ENCODE data around the gene TECR.
"Not testable (repeated sequence)": the region's sequence is repeated elsewhere in the genome, so short reads cannot be mapped to it uniquely, and the experiment has no call there.

TECR gene

GRCh38 chr19:14526423-14526822, 3.0 kb upstream of the TECR start:
- Histone ChIP-seq H3K27ac (ENCODE audit: low read length) (no peak overlapping the region), H3K9me3 (ENCODE audit: insufficient read depth, low read depth, low read length) (no peaks in the 10 kb centered on the region), H3K4me1 (ENCODE audit: insufficient read depth, low read length) (no peaks in the 10 kb centered on the region), H3K9ac (ENCODE audit: low read depth, low read length) (no peak overlapping the region), H3K36me3 (ENCODE audit: insufficient read depth, low read depth, low read length) (no peaks in the 10 kb centered on the region), H3K4me3 (ENCODE audit: low read length) (no peak overlapping the region), H3K27me3 (ENCODE audit: insufficient read depth, low read length) (no peaks in the 10 kb centered on the region)

- Histone ChIP-seq H3K27me3 (ENCODE audit: insufficient read depth, low read length) (no peaks in the 10 kb centered on the region), H3K9me3 (ENCODE audit: insufficient read depth, low read depth, low read length) (no peaks in the 10 kb centered on the region), H3K9ac (ENCODE audit: low read depth, low read length) (no peak overlapping the region), H3K36me3 (ENCODE audit: insufficient read depth, low read depth, low read length) (no peaks in the 10 kb centered on the region), H3K4me3 (ENCODE audit: low read length) (peak overlapping the region; percentile 72), H3K27ac (ENCODE audit: low read length) (no peak overlapping the region), H3K4me1 (ENCODE audit: insufficient read depth, low read length) (no peaks in the 10 kb centered on the region)
Observed at GRCh38 chr19:14528419-14529253, 758 bp upstream of the TECR start.

GRCh38 chr19:14530005-14530348, 583 bp downstream of the TECR start:
- Histone ChIP-seq H3K4me1 (ENCODE audit: insufficient read depth, low read length) (no peaks in the 10 kb centered on the region), H3K9ac (ENCODE audit: low read depth, low read length) (peak overlapping the region; percentile 92), H3K27me3 (ENCODE audit: insufficient read depth, low read length) (no peaks in the 10 kb centered on the region), H3K4me3 (ENCODE audit: low read length) (peak overlapping the region; percentile 98), H3K9me3 (ENCODE audit: insufficient read depth, low read depth, low read length) (no peaks in the 10 kb centered on the region), H3K36me3 (ENCODE audit: insufficient read depth, low read depth, low read length) (no peaks in the 10 kb centered on the region), H3K27ac (ENCODE audit: low read length) (peak overlapping the region; percentile 85)

DNA sequence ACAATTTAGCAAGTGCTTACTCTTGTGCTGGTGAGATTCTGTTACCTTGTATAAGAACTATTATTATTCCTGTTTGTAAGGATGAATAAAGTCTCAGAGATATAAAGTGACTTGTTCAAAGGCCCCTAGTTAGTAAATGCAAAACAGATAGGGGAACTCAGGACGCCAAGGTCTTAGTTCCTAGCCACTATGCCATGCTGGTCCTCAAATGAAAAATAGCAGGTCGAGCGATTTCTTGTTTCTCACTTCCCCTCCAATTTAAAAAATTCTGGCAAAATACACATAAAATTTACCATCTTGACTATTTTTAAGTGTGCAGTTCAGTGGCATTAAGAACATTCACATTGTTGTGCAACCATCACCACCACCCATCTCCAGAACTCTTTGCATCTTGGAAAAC, 1.1 kb downstream of the TECR start:
- peak overlapping the region; percentile 92; the same call in 1 of the 2 replicates for H3K9ac ChIP-seq (ENCODE audit: low read depth, low read length)
- no peaks in the 10 kb centered on the region for H3K36me3 ChIP-seq (ENCODE audit: insufficient read depth, low read depth, low read length)
- H3K4me1 ChIP-seq (ENCODE audit: insufficient read depth, low read length) = no peaks in the 10 kb centered on the region
- no peaks in the 10 kb centered on the region for H3K27me3 ChIP-seq (ENCODE audit: insufficient read depth, low read length)
- H3K27ac ChIP-seq (ENCODE audit: low read length) = no peak overlapping the region
- peak overlapping the region; percentile 98 for H3K4me3 ChIP-seq (ENCODE audit: low read length)
- H3K9me3 ChIP-seq (ENCODE audit: insufficient read depth, low read depth, low read length) = no peaks in the 10 kb centered on the region

DNA sequence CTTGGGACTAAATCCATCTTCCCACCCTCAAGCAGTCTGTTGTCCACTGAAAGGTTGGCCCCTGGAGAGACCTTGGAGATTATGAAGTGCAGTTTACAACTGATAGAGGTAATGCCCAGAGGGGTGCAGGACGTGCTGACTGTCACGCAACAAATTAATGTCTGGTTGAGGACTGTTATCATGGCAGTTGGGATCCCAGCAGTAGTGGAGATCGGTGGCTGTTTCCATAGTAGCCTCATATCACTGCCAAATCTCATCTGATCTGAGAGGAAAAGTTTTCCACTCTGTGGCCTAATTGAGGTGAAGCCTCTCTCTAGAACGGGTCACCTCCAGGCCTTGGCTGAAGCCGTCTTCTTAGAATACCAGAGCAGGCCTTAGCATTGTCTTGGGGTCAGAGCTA, 4.1 kb downstream of the TECR start:
- Histone ChIP-seq H3K9ac (ENCODE audit: low read depth, low read length) (no peak overlapping the region), H3K4me1 (ENCODE audit: insufficient read depth, low read length) (no peaks in the 10 kb centered on the region; the same call in 1 of the 2 replicates), H3K27ac (ENCODE audit: low read length) (no peak overlapping the region), H3K4me3 (ENCODE audit: low read length) (no peak overlapping the region), H3K27me3 (ENCODE audit: insufficient read depth, low read length) (no peaks in the 10 kb centered on the region), H3K36me3 (ENCODE audit: insufficient read depth, low read depth, low read length) (no peaks in the 10 kb centered on the region), H3K9me3 (ENCODE audit: insufficient read depth, low read depth, low read length) (no peaks in the 10 kb centered on the region)

DNA sequence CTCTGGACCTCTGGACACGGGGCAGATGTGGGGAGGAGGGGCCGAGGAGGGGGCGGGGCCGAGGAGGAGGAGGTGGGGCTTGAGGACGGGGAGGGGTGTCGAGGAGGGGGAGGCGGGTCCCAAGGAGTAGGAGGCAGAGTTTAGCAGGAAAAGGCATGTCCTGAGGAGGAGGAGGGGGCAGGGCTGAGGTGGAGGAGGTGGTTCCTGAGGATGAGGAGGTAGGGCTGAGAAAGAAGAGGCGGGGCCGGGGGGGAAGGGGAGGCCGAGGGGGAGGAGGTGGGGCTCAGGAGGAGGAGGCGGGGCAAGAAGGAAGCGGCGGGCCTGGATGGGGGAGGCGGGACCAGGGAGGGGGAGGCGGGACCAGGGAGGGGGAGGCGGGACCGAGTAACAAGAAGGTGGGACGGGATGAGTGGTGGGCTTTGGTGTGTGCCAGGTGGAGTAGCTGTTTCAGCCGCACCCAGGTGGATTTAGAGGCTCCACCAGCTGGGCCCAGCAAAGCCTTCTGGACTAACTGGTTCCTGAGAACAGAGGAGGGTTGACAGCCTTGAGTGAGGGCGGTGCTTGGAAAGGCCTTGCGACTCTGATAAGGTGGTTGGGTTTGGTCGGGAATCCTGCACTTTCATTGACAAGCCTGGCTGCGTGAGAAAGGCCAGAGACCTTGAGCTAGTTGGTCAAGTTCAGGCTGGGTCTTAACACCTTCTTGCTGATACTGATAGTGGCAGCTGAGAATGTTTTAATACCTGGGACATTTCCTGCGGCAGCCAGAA, 7.7 kb downstream of the TECR start:
- no peaks in the 10 kb centered on the region for H3K27me3 ChIP-seq (ENCODE audit: insufficient read depth, low read length)
- peak overlapping the region; percentile 40 for H3K4me3 ChIP-seq (ENCODE audit: low read length)
- no peak overlapping the region for H3K27ac ChIP-seq (ENCODE audit: low read length)
- H3K36me3 ChIP-seq (ENCODE audit: insufficient read depth, low read depth, low read length) = no peaks in the 10 kb centered on the region
- no peak overlapping the region for H3K9ac ChIP-seq (ENCODE audit: low read depth, low read length)
- H3K9me3 ChIP-seq (ENCODE audit: insufficient read depth, low read depth, low read length) = no peaks in the 10 kb centered on the region
- H3K4me1 ChIP-seq (ENCODE audit: insufficient read depth, low read length) = no peaks in the 10 kb centered on the region; the same call in 1 of the 2 replicates

DNA sequence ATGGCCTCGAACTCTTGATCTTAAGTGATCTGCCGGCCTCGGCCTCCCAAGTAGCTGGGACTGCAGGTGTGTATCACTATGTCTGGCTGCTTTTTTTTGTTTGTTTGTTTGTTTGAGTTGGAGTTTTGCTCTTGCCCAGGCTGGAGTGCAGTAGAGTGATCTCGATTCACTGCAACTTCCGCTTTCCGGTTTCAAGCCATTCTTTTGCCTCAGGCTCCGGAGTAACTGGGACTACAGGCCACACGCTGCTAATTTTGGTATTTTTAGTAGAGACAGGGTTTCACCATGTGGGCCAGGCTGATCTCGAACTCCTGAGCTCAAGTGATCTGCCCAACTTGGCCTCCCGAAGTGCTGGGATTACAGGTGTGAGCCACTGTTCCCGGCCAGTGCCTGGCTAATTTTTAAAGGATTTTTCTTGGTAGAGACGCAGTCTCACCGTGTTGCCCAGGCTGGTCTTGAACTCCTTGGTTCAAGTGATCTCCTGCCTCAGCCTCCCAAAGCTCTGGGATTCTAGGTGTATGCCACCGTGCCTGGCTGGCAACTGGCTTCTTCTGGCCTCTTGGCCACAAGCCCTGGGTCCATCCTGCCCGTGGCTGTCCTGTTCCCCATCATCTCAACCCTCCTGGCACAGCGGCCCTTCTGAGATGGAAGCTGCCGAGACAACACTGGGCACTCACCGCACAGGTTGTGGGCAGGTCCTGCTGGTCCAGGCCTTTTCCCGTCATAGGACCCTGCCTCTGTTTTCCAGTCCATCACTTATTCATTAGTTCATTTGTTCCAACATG, 11.5 kb downstream of the TECR start:
- Histone ChIP-seq H3K36me3 (ENCODE audit: insufficient read depth, low read depth, low read length) (no peaks in the 10 kb centered on the region), H3K9me3 (ENCODE audit: insufficient read depth, low read depth, low read length) (no peaks in the 10 kb centered on the region), H3K27ac (ENCODE audit: low read length) (no peak overlapping the region), H3K4me1 (ENCODE audit: insufficient read depth, low read length) (no peaks in the 10 kb centered on the region; the same call in 1 of the 2 replicates), H3K4me3 (ENCODE audit: low read length) (no peak overlapping the region), H3K27me3 (ENCODE audit: insufficient read depth, low read length) (no peaks in the 10 kb centered on the region), H3K9ac (ENCODE audit: low read depth, low read length) (no peak overlapping the region)

DNA sequence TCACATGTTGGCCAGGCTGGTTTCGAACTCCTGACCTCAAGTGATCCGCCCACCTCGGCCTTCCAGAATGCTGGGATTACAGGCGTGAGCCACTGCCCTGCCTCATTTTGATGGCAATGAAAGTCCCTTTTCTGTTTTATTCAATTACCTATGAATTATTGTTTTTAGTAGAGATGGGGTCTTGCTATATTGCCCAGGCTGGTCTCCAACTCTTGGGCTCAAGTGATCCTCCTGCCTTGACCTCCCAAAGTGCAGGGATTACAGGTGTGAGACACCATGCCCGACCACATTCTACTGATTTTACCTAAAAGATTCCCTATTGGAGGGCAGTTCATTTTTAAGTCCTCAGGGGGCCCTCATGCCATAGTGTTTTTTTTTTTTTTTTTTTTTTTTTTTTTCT, 12.6 kb downstream of the TECR start:
- H3K36me3 ChIP-seq (ENCODE audit: insufficient read depth, low read depth, low read length); H3K27ac ChIP-seq (ENCODE audit: low read length); H3K4me1 ChIP-seq (ENCODE audit: insufficient read depth, low read length); H3K9me3 ChIP-seq (ENCODE audit: insufficient read depth, low read depth, low read length); H3K9ac ChIP-seq (ENCODE audit: low read depth, low read length); H3K4me3 ChIP-seq (ENCODE audit: low read length); H3K27me3 ChIP-seq (ENCODE audit: insufficient read depth, low read length): not testable (repeated sequence)

DNA sequence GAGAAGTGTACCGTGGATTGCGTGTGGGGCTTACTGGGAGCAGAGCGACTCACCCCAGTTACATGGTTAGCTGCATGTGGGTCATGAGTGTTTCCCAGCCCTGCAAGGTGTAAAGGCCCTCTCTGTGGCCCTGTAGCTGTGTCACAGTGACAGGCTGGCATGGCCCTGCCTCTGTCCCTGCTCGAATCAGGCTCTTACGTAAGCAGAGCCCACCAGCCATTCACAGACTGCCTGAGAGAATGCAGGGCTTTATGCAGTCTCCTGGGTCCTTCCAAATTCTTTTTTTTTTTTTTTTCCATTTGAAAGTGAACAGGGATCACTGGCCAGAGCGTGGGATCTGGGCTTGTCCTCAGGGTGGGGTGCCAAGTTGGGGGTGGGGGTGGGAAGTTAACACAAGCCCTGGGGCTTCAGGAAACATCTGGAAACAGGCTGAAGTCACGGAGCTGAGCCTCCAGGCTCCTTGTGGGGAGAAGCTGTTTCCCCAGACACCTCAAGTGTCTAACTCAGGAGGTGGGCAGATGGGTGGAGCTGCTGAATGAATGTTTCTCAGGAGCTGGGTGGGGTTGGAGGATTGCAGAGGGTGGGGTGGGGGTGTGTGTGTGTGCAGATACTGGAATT, 13.4 kb downstream of the TECR start:
- no peak overlapping the region; the same call in 1 of the 2 replicates for H3K9ac ChIP-seq (ENCODE audit: low read depth, low read length)
- no peak overlapping the region for H3K4me3 ChIP-seq (ENCODE audit: low read length)
- no peak overlapping the region for H3K27ac ChIP-seq (ENCODE audit: low read length)
- no peaks in the 10 kb centered on the region for H3K9me3 ChIP-seq (ENCODE audit: insufficient read depth, low read depth, low read length)
- H3K36me3 ChIP-seq (ENCODE audit: insufficient read depth, low read depth, low read length) = no peaks in the 10 kb centered on the region
- no peaks in the 10 kb centered on the region for H3K4me1 ChIP-seq (ENCODE audit: insufficient read depth, low read length)
- H3K27me3 ChIP-seq (ENCODE audit: insufficient read depth, low read length) = no peaks in the 10 kb centered on the region

GRCh38 chr19:14544047-14544446, 14.7 kb downstream of the TECR start:
- Histone ChIP-seq H3K4me3 (ENCODE audit: low read length) (no peak overlapping the region), H3K9ac (ENCODE audit: low read depth, low read length) (no peak overlapping the region), H3K9me3 (ENCODE audit: insufficient read depth, low read depth, low read length) (no peaks in the 10 kb centered on the region), H3K27me3 (ENCODE audit: insufficient read depth, low read length) (no peaks in the 10 kb centered on the region), H3K4me1 (ENCODE audit: insufficient read depth, low read length) (no peaks in the 10 kb centered on the region), H3K36me3 (ENCODE audit: insufficient read depth, low read depth, low read length) (no peaks in the 10 kb centered on the region), H3K27ac (ENCODE audit: low read length) (no peak overlapping the region)

DNA sequence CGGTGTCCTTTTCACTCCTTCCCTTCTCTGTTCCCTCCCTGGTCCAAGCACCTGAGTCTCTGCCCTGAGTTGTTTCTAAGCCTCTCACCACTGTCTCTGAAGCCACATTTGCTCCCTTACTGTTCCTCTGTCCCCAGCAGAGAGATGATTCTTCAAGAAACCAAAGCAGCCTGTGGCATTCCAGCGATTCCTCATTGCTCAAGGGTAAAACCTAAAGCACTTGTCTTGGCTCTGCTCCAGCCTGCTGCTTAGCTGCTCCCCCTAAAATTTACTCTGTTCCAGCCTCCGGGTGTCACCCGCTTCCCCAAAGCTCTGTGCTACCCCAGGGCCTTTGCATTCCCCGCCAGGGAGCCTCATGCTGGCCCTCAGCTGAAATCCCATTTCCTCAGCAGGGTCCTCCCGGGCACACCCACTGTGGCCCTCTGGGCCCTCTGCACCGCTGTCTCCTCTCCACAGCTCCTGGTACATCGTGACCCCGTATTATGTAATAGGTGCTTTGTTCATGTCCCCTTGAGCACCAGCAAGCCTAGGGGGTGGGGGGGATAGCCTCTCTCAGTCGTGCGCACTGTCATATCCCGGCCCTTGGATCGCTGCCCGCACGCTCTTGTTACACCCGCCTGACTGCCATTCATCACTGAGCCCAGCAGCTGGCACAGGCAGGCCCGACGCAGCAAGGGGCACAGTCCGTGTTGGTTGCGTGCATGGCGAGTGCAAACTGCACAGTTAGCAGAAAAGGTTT, 15.8 kb downstream of the TECR start:
- no peaks in the 10 kb centered on the region for H3K9me3 ChIP-seq (ENCODE audit: insufficient read depth, low read depth, low read length)
- no peak overlapping the region for H3K4me3 ChIP-seq (ENCODE audit: low read length)

More for the DNA sequence above, 15.8 kb downstream of the TECR start:
- no peak overlapping the region for H3K27ac ChIP-seq (ENCODE audit: low read length)
- no peak overlapping the region for H3K9ac ChIP-seq (ENCODE audit: low read depth, low read length)
- no peaks in the 10 kb centered on the region for H3K27me3 ChIP-seq (ENCODE audit: insufficient read depth, low read length)
- no peaks in the 10 kb centered on the region for H3K36me3 ChIP-seq (ENCODE audit: insufficient read depth, low read depth, low read length)
- no peaks in the 10 kb centered on the region for H3K4me1 ChIP-seq (ENCODE audit: insufficient read depth, low read length)
